GM12801 (cell line): ENCODE measurements around the gene DNAH9.

ENCODE experiments used
- CTCF ChIP-seq: IDR thresholded peaks from one replicate; pipeline ENCODE4 v1.5.1; 2011; ENCODE audit warnings: control low read depth; ENCODE audit not compliant: insufficient read length; ENCODE audit errors: extremely low read depth

The DNAH9 gene

GRCh38 chr17:11813871-11814270, 215.6 kb downstream of the DNAH9 start:
- TF ChIP-seq CTCF, result no peak

GRCh38 chr17:11814655-11815262, 216.5 kb downstream of the DNAH9 start:
- no peak for TF ChIP-seq CTCF

DNA sequence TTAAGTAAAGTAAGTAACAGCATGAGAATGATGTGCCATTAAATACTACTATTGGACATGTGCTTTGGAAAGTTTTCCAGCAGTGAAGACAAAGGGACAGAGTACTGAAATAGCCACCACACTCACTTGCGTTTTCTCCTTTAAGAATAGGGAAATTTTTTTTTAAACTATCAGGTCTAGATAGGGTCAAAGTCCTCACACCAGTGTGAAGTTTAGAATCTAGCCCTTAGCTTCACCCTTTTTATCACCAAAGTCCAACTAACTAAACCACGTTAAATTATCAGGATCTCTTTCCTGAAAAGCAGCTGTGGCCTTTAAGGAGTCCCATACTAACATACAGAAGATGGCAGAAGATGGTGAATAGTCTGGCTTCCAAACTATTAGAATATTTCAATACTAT, 218.1 kb downstream of the DNAH9 start:
- TF ChIP-seq CTCF, result no peak

GRCh38 chr17:11823862-11824261, 225.6 kb downstream of the DNAH9 start:
- no peak for TF ChIP-seq CTCF

GRCh38 chr17:11825572-11826209, 227.4 kb downstream of the DNAH9 start:
- TF ChIP-seq CTCF, result no peak

GRCh38 chr17:11832401-11833137, 234.3 kb downstream of the DNAH9 start:
- no peak for TF ChIP-seq CTCF

- no peak for TF ChIP-seq CTCF
Observed at GRCh38 chr17:11836508-11836907, 238.2 kb downstream of the DNAH9 start.
